ENCODE data around the gene CRACR2A. TPM values are rescaled to one million over a fixed set of nuclear protein-coding genes. Genes with fewer than 3 reads are reported as not detected.

The CRACR2A gene
- total and polyA plus RNA-seq, 10 of the 15 experiments (the other 5 are each of a cell fraction or from before 2014, with no cell fraction given): 2.1 to 18.0 (median 13.2) TPM

DNA sequence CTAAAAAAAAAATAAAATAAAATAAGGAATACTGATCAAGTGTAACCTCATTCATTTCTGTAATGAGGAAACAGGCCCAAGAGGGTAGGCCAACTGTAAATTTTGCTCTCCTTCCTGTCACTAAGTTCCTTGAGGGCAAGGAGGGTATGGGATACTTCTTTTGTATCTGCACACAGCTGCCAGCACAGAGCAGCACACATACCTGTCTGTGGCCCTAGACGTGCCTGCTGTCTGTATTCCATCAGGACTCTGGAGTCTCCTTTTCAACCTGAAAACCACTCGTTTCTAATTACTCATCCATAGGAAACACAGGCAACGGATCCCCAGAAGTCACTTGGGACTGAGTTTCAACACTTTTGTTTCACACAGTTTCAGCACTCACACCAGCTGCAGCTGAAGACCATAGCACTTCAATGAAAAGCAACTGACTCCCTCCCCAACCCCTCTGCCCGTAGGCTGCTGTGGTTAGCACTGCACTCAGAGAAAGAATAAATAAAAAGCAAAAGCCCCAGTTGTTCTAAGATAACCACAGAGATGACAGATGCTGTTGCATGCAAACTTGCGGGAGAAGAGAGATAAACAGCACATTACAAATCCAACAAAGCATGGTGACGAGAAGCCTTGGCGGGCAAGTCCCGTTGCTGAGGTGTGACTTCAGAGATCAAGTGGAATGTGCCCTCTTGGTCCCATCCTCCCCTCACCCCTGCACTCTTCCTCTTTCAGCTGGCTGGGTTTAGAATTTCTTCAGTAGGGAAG is 24.9 kb downstream of the CRACR2A start (continued):
- TF ChIP-seq KDM1A (IDR thresholded peaks at IDR 0.05; ENCODE audit: borderline replicate concordance): no peak
- no peak for TF ChIP-seq SREBF2 (IDR thresholded peaks at IDR 0.05; ENCODE audit: low read length)
- TF ChIP-seq EGR1 (IDR thresholded peaks at IDR 0.05; ENCODE audit: borderline replicate concordance in 1 of 2, low read depth in 2 of 2, low read length in 2 of 2): no peak
- TF ChIP-seq EED (IDR thresholded peaks at IDR 0.05; ENCODE audit: low read depth): peak; percentile 43; the same call in 1 of the 2 replicates
- TF ChIP-seq IKZF1 (conservative IDR thresholded peaks at IDR 0.05): peak; percentile 88
- TF ChIP-seq EZH2 (IDR thresholded peaks at IDR 0.05; ENCODE audit: borderline replicate concordance, control insufficient read depth, low read depth, low read length): no peak
- TF ChIP-seq, protein P1, sequence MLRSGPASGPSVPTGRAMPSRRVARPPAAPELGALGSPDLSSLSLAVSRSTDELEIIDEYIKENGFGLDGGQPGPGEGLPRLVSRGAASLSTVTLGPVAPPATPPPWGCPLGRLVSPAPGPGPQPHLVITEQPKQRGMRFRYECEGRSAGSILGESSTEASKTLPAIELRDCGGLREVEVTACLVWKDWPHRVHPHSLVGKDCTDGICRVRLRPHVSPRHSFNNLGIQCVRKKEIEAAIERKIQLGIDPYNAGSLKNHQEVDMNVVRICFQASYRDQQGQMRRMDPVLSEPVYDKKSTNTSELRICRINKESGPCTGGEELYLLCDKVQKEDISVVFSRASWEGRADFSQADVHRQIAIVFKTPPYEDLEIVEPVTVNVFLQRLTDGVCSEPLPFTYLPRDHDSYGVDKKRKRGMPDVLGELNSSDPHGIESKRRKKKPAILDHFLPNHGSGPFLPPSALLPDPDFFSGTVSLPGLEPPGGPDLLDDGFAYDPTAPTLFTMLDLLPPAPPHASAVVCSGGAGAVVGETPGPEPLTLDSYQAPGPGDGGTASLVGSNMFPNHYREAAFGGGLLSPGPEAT (IDR thresholded peaks at IDR 0.05; ENCODE audit: low read depth): peak; percentile 87
- TF ChIP-seq BMI1 (IDR thresholded peaks at IDR 0.05; ENCODE audit: borderline replicate concordance): peak; percentile 55; the same call in 1 of the 2 replicates
- TF ChIP-seq, protein P2, sequence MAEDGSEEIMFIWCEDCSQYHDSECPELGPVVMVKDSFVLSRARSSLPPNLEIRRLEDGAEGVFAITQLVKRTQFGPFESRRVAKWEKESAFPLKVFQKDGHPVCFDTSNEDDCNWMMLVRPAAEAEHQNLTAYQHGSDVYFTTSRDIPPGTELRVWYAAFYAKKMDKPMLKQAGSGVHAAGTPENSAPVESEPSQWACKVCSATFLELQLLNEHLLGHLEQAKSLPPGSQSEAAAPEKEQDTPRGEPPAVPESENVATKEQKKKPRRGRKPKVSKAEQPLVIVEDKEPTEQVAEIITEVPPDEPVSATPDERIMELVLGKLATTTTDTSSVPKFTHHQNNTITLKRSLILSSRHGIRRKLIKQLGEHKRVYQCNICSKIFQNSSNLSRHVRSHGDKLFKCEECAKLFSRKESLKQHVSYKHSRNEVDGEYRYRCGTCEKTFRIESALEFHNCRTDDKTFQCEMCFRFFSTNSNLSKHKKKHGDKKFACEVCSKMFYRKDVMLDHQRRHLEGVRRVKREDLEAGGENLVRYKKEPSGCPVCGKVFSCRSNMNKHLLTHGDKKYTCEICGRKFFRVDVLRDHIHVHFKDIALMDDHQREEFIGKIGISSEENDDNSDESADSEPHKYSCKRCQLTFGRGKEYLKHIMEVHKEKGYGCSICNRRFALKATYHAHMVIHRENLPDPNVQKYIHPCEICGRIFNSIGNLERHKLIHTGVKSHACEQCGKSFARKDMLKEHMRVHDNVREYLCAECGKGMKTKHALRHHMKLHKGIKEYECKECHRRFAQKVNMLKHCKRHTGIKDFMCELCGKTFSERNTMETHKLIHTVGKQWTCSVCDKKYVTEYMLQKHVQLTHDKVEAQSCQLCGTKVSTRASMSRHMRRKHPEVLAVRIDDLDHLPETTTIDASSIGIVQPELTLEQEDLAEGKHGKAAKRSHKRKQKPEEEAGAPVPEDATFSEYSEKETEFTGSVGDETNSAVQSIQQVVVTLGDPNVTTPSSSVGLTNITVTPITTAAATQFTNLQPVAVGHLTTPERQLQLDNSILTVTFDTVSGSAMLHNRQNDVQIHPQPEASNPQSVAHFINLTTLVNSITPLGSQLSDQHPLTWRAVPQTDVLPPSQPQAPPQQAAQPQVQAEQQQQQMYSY (CRISPR knock-in tag; IDR thresholded peaks at IDR 0.05): no peak
- no peak for TF ChIP-seq POLR2AphosphoS5 (IDR thresholded peaks at IDR 0.05; ENCODE audit: low read length)
- no peak for TF ChIP-seq TCF3 (IDR thresholded peaks at IDR 0.05; ENCODE audit: borderline replicate concordance, insufficient read depth, low read depth, low read length)
- TF ChIP-seq, protein P3, sequence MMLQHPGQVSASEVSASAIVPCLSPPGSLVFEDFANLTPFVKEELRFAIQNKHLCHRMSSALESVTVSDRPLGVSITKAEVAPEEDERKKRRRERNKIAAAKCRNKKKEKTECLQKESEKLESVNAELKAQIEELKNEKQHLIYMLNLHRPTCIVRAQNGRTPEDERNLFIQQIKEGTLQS (IDR thresholded peaks at IDR 0.05; ENCODE audit: borderline replicate concordance, extremely low read depth, low read depth, low read length): no peak
- TF ChIP-seq RUNX3 (IDR thresholded peaks at IDR 0.05; ENCODE audit: low read length): peak; percentile 93
- TF ChIP-seq, protein P4, sequence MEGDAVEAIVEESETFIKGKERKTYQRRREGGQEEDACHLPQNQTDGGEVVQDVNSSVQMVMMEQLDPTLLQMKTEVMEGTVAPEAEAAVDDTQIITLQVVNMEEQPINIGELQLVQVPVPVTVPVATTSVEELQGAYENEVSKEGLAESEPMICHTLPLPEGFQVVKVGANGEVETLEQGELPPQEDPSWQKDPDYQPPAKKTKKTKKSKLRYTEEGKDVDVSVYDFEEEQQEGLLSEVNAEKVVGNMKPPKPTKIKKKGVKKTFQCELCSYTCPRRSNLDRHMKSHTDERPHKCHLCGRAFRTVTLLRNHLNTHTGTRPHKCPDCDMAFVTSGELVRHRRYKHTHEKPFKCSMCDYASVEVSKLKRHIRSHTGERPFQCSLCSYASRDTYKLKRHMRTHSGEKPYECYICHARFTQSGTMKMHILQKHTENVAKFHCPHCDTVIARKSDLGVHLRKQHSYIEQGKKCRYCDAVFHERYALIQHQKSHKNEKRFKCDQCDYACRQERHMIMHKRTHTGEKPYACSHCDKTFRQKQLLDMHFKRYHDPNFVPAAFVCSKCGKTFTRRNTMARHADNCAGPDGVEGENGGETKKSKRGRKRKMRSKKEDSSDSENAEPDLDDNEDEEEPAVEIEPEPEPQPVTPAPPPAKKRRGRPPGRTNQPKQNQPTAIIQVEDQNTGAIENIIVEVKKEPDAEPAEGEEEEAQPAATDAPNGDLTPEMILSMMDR (IDR thresholded peaks at IDR 0.05 in 2 of 3, conservative IDR thresholded peaks at IDR 0.05 in 1 of 3; ENCODE audit: control insufficient read depth in 2 of 3, extremely low read depth in 1 of 3, insufficient read depth in 1 of 3, low read depth in 3 of 3, low read length in 3 of 3): no peak
- TF ChIP-seq, protein P5, sequence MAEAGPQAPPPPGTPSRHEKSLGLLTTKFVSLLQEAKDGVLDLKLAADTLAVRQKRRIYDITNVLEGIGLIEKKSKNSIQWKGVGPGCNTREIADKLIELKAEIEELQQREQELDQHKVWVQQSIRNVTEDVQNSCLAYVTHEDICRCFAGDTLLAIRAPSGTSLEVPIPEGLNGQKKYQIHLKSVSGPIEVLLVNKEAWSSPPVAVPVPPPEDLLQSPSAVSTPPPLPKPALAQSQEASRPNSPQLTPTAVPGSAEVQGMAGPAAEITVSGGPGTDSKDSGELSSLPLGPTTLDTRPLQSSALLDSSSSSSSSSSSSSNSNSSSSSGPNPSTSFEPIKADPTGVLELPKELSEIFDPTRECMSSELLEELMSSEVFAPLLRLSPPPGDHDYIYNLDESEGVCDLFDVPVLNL (IDR thresholded peaks at IDR 0.05; ENCODE audit: low read depth, low read length): no peak
- TF ChIP-seq FOS (IDR thresholded peaks at IDR 0.05; ENCODE audit: borderline replicate concordance, extremely low read depth, insufficient read length): no peak
- peak; percentile 40; the same call in 1 of the 2 replicates for TF ChIP-seq CHD2 (IDR thresholded peaks at IDR 0.05; ENCODE audit: borderline replicate concordance, low read depth, low read length)
- TF ChIP-seq, protein P6, sequence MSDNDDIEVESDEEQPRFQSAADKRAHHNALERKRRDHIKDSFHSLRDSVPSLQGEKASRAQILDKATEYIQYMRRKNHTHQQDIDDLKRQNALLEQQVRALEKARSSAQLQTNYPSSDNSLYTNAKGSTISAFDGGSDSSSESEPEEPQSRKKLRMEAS (IDR thresholded peaks at IDR 0.05; ENCODE audit: low read depth, low read length): no peak
- TF ChIP-seq SMARCA5 (IDR thresholded peaks at IDR 0.05): no peak
- TF ChIP-seq NBN (IDR thresholded peaks at IDR 0.05): 0 out of 2 replicates have a peak, but pooled peaks have one; percentile 27

All from GM12878 (cell line).